HEK293 (cell line): ENCODE data around the gene RRBP1.

Experiments used
- CTCF ChIA-PET: fragments of 350-600 bp; formaldehyde crosslinking; extraction: SDS; loops from one replicate; lab custom pipeline; 2021; ENCODE audit warnings: antibody characterized with exemption; lab: Yijun Ruan, JAX
- POLR2A ChIA-PET: fragments of 300-600 bp; formaldehyde crosslinking; extraction: SDS; loops from one replicate; lab custom pipeline; 2020; ENCODE audit warnings: antibody characterized with exemption, inconsistent platforms; lab: Yijun Ruan, JAX
- H3K27ac ChIP-seq: fragments of 200-500 bp; sonication (Bioruptor generic); 2 replicates; pipeline ENCODE4 v1.5.1; 2014; ENCODE audit warnings: low read depth, low read length, control low read depth, inconsistent platforms; ENCODE audit errors: extremely low read depth
- H3K36me3 ChIP-seq, 2 experiments: fragments of 200-500 bp in 1 of 2; sonication (Bioruptor generic) in 1 of 2; 1 replicate in 1 of 2; 2 replicates in 1 of 2; pipeline ENCODE4 v1.5.1; 2014 to 2017; ENCODE audit warnings: inconsistent platforms in 2 of 2, low read length in 2 of 2; ENCODE audit not compliant: control insufficient read depth in 2 of 2, insufficient read depth in 1 of 2
- H3K4me1 ChIP-seq: fragments of 200-500 bp; sonication (Bioruptor generic); 2 replicates; pipeline ENCODE4 v1.5.1; 2014; ENCODE audit warnings: mild to moderate bottlenecking, low read length, inconsistent platforms; ENCODE audit not compliant: control insufficient read depth, insufficient read depth
- H3K4me3 ChIP-seq: 2 replicates; pipeline ENCODE4 v1.5.1; 2011; ENCODE audit warnings: low read depth, mild to moderate bottlenecking, control low read depth, low read length, moderate library complexity
- H3K9me3 ChIP-seq: fragments of 200-500 bp; sonication (Bioruptor generic); 2 replicates; pipeline ENCODE4 v1.5.1; 2014; ENCODE audit warnings: low read depth, low read length, inconsistent platforms; ENCODE audit not compliant: control insufficient read depth, insufficient read depth
- EGR2 ChIP-seq: fragments of 450-650 bp; formaldehyde crosslinking; IDR thresholded peaks from 2 replicates; pipeline ENCODE4 v1.5.1; 2016; ENCODE audit warnings: low read depth, missing biosample characterization, missing genetic modification characterization
- PRDM10 ChIP-seq: fragments of 450-650 bp; formaldehyde crosslinking; IDR thresholded peaks from 2 replicates; pipeline ENCODE4 v1.5.1; 2016; ENCODE audit warnings: missing biosample characterization, missing genetic modification characterization
- SP2 ChIP-seq: fragments of 450-650 bp; formaldehyde crosslinking; IDR thresholded peaks from 2 replicates; pipeline ENCODE4 v1.5.1; 2016; ENCODE audit warnings: missing biosample characterization, missing genetic modification characterization
- YY1 ChIP-seq: fragments of 450-650 bp; formaldehyde crosslinking; IDR thresholded peaks from 2 replicates; pipeline ENCODE4 v1.5.1; 2018; ENCODE audit warnings: missing biosample characterization, missing genetic modification characterization
- ZBTB10 ChIP-seq: fragments of 450-650 bp; formaldehyde crosslinking; IDR thresholded peaks from 2 replicates; pipeline ENCODE4 v1.5.1; 2016; ENCODE audit warnings: missing biosample characterization, missing genetic modification characterization
- ZIC2 ChIP-seq: fragments of 450-650 bp; formaldehyde crosslinking; IDR thresholded peaks from 2 replicates; pipeline ENCODE4 v1.5.1; 2016; ENCODE audit warnings: missing biosample characterization, missing genetic modification characterization
- ZNF146 ChIP-seq: fragments of 450-650 bp; formaldehyde crosslinking; IDR thresholded peaks from 2 replicates; pipeline ENCODE4 v1.5.1; 2016; ENCODE audit warnings: missing biosample characterization, missing genetic modification characterization
- ZNF510 ChIP-seq: fragments of 450-650 bp; formaldehyde crosslinking; IDR thresholded peaks from 2 replicates; pipeline ENCODE4 v1.5.1; 2018; ENCODE audit warnings: mild to moderate bottlenecking, missing genetic modification characterization, missing biosample characterization; ENCODE audit not compliant: insufficient replicate concordance
- ZNF561 ChIP-seq: fragments of 450-650 bp; IDR thresholded peaks from 2 replicates; pipeline ENCODE4 v1.5.1; 2018; ENCODE audit warnings: missing biosample characterization, missing genetic modification characterization, borderline replicate concordance
- ZNF571 ChIP-seq: fragments of 450-650 bp; formaldehyde crosslinking; IDR thresholded peaks from 2 replicates; pipeline ENCODE4 v1.5.0; 2017; ENCODE audit warnings: missing biosample characterization, missing genetic modification characterization
- ZNF776 ChIP-seq: fragments of 450-650 bp; formaldehyde crosslinking; IDR thresholded peaks from 2 replicates; pipeline ENCODE4 v1.5.0; 2017; ENCODE audit warnings: missing biosample characterization, missing genetic modification characterization, borderline replicate concordance
- ZXDB ChIP-seq: fragments of 450-650 bp; formaldehyde crosslinking; IDR thresholded peaks from 2 replicates; pipeline ENCODE4 v1.5.1; 2016; ENCODE audit warnings: missing biosample characterization, missing genetic modification characterization

RRBP1 gene

GRCh38 chr20:17636523-17637412 is 45.3 kb downstream of the RRBP1 start:
- CTCF ChIA-PET: interaction anchor here (0.7 kb wide), 1 partner anchor 140 kb away, joined by 4 read pairs; no protein-coding TSS in a partner anchor
- no peak overlapping the region for H3K4me3 ChIP-seq
- POLR2A ChIA-PET: no interaction called here
- no peaks in the 10 kb centered on the region for H3K4me1 ChIP-seq
- peaks cover 0 to 89% of the 10 kb centered on the region in 2 experiments; a peak in 1 of 3 replicates for H3K36me3 ChIP-seq
- no peak overlapping the region for H3K27ac ChIP-seq
- H3K9me3 ChIP-seq: no peaks in the 10 kb centered on the region
- TF ChIP-seq ZNF776 (tag by site-specific recombination) (no peak), ZBTB10 (tag by site-specific recombination) (no peak), ZIC2 (tag by site-specific recombination) (0 out of 2 replicates have a peak, but pooled peaks have one; percentile 13), ZXDB (no peak)

- H3K27ac ChIP-seq: no peak overlapping the region
- no peaks in the 10 kb centered on the region for H3K9me3 ChIP-seq
- TF ChIP-seq EGR2 (tag by site-specific recombination) (no peak), ZNF561 (tag by site-specific recombination) (no peak), ZNF571 (no peak), YY1 (tag by site-specific recombination) (no peak), SP2 (tag by site-specific recombination) (no peak), ZNF510 (tag by site-specific recombination) (no peak), ZNF146 (tag by site-specific recombination) (no peak), PRDM10 (no peak), ZBTB10 (tag by site-specific recombination) (no peak)
- TF ChIP-seq, all 188 proteins: peak for 0
- H3K4me3 ChIP-seq: no peak overlapping the region
- POLR2A ChIA-PET: no interaction called here
- H3K36me3 ChIP-seq: peaks cover 0 to 89% of the 10 kb centered on the region in 2 experiments; a peak in 1 of 3 replicates
- CTCF ChIA-PET: no interaction called here
- H3K4me1 ChIP-seq: no peaks in the 10 kb centered on the region
These were observed 46.5 kb downstream of the RRBP1 start for GRCh38 chr20:17635332-17636244.
